Kidney capillary endothelial cell (primary cell): ENCODE results near the gene ANO8.
"Not testable (repeated sequence)": the region's sequence is repeated elsewhere in the genome, so short reads cannot be mapped to it uniquely, and the experiment has no call there.

ENCODE experiments used
- DNase-seq: peaks from one replicate; pipeline ENCODE4 v3.0.0-alpha.2; 2018; ENCODE audit warnings: low spot score

ANO8 gene, protein sequence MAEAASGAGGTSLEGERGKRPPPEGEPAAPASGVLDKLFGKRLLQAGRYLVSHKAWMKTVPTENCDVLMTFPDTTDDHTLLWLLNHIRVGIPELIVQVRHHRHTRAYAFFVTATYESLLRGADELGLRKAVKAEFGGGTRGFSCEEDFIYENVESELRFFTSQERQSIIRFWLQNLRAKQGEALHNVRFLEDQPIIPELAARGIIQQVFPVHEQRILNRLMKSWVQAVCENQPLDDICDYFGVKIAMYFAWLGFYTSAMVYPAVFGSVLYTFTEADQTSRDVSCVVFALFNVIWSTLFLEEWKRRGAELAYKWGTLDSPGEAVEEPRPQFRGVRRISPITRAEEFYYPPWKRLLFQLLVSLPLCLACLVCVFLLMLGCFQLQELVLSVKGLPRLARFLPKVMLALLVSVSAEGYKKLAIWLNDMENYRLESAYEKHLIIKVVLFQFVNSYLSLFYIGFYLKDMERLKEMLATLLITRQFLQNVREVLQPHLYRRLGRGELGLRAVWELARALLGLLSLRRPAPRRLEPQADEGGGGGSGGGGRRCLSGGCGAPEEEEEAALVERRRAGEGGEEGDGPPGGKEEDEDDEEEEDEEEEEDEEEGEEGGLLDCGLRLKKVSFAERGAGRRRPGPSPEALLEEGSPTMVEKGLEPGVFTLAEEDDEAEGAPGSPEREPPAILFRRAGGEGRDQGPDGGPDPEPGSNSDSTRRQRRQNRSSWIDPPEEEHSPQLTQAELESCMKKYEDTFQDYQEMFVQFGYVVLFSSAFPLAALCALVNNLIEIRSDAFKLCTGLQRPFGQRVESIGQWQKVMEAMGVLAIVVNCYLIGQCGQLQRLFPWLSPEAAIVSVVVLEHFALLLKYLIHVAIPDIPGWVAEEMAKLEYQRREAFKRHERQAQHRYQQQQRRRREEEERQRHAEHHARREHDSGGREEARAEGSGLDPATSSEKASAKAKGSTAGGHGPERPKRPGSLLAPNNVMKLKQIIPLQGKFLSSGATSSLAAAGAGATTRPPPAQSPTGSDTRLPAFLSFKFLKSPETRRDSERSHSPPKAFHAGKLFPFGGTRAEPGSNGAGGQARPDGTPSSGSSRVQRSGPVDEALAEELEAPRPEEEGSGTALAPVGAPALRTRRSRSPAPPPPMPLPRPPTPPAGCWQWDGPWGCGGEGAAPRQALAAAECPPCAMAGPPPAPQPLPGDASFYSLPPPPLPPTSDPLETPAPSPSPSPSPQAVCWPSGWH

DNA sequence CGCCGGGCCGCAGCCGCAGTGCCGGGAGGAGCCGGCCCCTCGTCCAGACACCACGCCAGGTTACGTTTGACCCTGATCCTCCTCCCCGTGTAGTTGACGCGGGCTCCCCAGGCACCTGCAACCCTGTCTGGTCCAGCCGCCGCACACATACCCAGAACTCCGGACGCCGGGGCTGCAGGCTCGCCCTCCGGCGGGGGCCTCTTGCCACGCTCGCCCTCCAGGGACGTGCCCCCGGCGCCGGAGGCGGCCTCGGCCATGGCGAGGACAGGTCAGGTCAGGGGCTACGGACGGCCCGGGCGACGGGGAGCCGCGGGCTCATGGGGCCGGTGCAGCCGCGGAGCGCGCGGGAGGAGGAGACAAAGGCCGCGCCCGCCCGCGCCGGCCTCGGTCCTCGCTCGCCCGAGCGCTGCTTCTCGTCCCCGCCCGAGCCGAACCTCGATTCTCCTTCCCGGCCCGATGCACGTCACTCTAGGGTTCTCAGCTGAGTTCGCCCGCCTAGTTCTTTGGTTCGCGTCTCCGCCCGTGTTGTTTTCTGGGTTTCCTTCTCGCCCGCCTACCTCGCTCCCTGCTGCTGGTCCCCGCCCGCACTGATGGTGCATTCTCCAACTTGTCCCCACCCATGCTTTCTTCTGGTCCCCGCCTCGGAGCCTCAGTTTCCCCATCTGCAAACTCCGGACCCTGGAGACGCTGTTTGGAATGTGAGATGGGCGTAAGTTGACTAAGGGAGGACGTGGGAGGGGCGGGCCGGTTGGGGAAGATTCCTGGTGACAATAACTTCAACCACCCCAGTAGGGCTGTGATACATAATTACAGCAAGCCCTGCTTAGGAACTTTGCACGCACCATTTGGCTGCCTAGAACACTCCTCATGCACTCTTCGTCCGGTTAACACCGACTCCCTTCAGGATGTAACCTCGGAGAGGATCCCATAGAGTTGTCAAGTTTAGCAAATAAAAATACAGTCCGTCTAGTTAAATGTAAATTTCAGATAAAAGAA, at the start of gene ANO8:
TSS of gene ANO8 (minus strand) at position 442 of the 996 bp plus-strand sequence. CDS start at position 257, 185 bp downstream.
- DNase-seq, result peak; percentile 96

DNA sequence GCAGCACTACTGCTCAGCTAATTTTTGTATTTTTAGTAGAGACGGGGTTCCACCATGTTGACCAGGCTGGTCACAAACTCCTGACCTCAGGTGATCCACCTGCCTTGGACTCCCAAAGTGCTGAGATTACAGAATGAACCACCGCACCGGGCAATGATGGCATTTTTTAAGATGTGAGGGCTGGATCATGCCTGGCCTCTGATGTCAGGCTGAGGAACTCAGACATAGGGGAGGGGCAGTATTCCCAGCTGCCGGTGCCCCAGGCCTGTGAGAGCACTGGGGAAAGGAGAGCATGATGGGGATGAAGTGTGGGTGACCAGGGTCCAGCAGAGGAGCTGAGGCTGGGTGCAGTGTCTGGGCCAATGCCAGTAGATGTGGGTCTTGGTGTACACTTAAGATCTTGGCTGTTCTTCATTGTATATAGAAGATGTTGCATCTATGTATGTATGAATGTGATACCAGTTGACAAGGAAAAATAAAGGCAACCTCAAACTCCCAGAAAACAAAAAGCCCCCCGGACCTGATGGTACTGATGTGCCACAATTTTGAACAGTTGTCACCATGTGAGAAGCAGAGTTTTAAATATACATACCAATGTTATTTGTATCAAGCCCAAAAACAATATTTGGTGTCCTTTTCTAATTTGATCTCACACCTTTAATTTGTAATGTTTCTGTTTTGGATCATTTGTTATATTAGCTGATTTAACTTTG, 45.9 kb upstream of the ANO8 start:
- no peak for DNase-seq

DNA sequence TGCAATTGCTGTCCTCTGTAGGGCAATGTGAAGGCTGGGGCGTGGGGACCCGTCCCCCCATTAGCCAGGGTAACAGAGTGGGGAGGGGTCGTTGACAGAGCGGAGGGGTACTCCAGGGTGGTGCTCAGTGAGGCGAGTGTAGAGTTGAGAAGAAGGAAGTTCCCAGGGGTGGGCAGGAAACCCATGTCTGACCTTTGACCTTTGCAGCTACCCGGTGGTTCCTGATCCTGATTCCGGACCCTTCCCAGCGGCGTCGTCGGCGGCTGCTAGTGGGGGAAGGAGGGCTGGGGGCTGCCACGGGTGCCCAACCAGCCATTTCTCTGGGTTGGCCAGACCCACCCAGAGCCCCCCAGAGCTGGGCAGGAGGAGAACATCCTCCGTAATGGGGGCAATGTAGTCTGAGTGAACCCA, 44.6 kb upstream of the ANO8 start:
- no peak for DNase-seq

DNA sequence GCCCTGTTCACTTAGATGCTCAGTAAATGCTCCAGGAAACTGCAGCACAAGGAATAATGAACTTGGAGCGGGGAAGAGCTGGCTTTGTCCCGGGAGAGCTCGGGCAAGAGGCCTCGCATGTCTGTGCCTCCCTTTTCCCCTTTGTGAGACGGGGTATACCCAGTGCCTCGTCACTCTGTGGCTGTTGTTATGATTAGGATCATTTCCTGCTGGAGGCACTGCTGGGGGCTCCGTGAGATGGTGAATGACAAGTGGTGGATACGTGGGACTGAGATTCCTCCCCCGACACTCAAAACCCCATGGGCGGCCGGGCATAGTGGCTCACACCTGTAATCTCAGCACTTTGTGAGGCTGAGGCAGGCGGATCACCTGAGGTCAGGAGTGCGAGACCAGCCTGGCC, 43.6 kb upstream of the ANO8 start:
- no peak for DNase-seq

- peak; percentile 80 for DNase-seq
These were observed 42.4 kb upstream of the ANO8 start, which contains the start of gene PLVAP for GRCh38 chr19:17376935-17377600. PLVAP (minus strand) TSS chr19:17377342; CDS start chr19:17377288, 54 bp downstream.

GRCh38 chr19:17370026-17370587, 35.5 kb upstream of the ANO8 start:
- DNase-seq, result peak; percentile 61

GRCh38 chr19:17365361-17365760, 30.7 kb upstream of the ANO8 start:
- DNase-seq, result no peak

DNA sequence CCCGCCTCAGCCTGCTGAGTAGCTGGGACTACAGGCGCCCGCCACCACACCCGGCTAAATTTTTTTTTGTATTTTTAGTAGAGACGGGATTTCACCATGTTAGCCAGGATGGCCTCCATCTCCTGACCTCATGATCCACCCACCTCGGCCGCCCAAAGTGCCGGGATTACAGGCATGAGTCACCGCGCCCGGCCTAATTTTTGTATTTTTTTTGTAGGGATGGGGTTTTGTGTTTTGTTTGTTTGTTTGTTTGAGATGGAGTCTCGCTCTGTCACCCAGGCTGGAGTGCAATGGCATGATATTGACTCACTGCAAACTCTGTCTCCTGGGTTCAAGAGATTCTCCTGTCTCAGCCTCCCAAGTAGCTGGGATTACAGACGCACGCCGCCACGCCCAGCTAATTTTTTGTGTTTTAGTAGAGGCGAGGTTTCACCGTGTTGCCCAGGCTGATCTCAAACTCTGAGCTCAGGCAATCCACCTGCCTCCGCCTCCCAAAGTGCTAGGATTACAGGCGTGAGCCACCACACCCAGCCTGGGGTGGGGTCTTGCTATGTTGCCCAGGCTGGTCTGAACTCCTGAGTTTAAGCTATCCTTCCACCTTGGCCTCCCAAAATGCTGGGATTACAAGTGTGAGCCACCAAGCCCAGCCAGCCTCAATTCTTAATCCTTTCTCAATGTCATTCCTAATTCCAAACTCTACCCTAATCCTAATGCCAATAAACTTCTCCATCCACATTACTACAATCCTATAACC, 29.4 kb upstream of the ANO8 start:
- DNase-seq, result not testable (repeated sequence)

- no peak for DNase-seq
These were observed 25.5 kb upstream of the ANO8 start for GRCh38 chr19:17359905-17360800.

DNA sequence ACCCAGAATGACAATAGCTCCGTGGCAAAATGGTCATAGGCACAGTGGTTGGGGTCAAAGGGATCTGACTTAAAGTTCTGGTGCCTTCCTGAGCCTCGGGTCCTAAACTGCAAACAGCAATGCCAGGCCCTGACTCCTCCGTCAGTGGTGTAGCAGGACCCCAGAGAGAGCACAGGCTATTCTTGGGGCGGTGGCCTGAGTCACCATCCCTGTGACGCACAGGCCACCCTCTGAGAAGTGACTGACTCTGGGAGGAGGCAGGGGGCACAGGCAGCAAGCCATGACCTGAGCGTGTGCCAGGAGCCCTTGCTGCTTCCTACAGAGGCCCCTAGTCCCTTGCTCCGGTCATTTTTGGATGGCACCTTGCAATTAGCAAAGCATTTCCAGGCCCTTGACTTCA, 23.7 kb upstream of the ANO8 start:
- DNase-seq, result no peak

DNA sequence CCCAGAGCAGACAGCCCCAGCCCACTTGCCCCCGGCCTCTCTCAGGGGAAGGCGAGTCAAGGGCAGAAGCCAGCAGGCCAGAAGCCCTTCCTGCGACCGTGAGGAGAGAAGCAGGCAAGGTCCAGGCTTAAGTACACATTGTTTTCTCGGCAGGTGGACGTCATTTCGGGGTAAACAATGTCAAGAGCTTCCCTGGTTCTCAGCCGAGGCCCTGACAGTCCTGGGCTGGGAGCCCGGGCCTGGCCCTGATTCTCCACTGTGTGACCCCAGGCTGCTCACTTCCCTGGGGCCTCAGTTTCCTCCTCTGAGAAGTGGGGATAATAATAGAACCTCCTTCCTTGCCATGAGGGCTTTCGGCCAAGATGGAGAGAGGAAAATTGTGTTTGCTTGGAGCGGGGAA, 23.1 kb upstream of the ANO8 start:
- DNase-seq, result no peak

DNA sequence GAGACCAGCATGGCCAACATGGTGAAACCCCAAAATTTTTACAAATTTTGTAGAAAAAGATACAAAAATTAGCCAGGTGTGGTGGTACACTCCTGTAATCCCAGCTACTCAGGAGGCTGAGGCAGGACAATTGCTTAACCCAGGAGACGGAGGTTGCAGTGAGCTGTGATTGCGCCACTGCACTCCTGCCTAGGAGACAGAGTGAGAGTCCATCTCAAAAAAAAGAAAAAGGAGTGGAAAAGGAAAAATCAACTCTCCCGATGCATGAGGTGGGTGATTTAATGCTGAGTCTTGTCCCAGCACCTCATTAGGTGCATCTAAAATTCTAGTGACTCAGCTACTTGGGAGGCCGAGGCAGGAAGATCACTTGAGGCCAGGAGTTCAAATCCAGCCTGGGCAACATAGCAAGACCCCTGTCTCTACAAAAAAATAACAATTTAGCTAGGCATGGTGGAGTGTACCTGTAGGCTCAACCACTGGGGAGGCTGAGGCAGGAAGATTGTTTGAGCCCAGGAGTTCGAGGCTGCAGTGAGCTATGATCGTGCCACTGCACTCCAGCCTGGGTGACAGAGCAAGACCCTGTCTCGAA, 22.5 kb upstream of the ANO8 start:
- no peak for DNase-seq

- no peak for DNase-seq
These were observed 18.7 kb upstream of the ANO8 start for GRCh38 chr19:17353386-17353785.

GRCh38 chr19:17352608-17353280, 18.1 kb upstream of the ANO8 start:
- DNase-seq, result peak; percentile 76

- no peak for DNase-seq
These were observed 17.3 kb upstream of the ANO8 start for GRCh38 chr19:17351815-17352435.

GRCh38 chr19:17348700-17349099, 14.0 kb upstream of the ANO8 start:
- DNase-seq, result peak; percentile 98
